DLD1 (cell line): ENCODE results near the gene ELP4.
"Not testable (repeated sequence)": the region's sequence is repeated elsewhere in the genome, so short reads cannot be mapped to it uniquely, and the experiment has no call there.

Experiments used
- in situ Hi-C: cut with HindIII; loops from 2 replicates; pipeline ENCODE4 v1.10.0; 2017; ENCODE audit warnings: low sequenced_read_pairs

Gene ELP4

GRCh38 chr11:31535479-31535878, 25.9 kb downstream of the ELP4 start:
- in situ Hi-C loops, result no loop called here

DNA sequence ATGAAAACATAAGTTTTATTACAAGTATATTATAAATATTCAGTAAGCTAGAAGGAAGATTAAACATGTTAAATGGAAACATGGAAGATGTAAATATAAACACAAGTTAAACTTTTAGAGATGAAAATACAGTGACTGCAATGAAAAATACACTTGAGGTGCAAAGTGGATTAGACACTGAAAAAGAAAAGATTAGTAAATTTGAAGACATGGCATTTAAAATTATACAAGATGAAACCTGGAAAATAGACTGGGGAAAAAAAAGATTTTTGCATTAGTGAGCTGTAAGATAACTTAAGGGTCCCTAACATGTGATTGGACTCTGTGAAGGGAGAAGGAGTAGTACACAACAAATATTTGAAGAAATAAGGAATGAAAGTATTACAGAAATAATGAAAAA, 33.3 kb downstream of the ELP4 start:
- in situ Hi-C loops, result no loop called here

DNA sequence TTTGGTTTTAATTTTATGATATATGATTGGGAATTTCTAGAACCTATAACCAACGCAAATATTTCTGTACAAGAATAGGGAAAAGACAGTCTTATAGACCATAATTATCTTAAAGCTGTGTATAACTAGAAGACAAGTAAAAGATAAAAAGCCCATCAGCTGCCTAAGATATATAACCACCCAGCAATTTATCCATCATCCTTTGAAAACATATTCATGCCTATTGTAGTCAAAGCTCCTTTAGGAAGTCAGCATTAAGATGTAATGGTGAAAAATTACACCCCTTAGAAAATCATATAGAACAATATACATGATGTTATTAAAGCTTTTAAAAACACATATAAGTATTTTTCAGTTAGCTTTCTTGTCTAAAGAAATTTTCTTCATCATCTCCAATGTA, 46.4 kb downstream of the ELP4 start:
- in situ Hi-C loops, result no loop called here

- in situ Hi-C loops, result no loop called here
Observed at GRCh38 chr11:31558001-31558400, 48.4 kb downstream of the ELP4 start.

DNA sequence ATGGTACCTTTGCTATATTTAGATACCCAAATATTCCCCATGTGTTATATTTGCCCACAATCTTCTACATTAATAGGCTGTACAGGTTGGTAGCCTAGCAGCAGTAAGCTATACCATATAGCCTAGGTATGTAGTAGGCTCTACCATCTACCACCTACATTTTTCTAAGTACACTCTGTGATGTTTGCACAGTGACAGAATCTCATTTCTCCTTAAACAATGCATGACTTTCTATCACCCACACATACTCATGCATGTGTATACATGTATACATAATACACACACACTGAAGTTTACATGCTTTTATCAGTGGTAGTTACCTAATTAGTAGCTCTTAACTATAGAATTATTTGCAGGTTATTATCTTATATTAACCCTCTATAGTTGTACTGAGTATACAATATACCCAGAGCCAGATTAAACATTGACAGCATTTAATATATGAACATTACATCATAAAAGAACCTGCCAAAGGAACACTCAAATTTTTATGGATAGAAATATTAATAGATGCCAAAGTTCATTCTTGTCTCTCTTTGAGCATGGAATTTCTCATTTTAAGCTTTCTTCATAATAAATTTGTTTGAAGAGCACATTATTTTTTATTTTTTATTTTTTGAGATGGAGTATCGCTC, 51.4 kb downstream of the ELP4 start:
- in situ Hi-C loops, result no loop called here

DNA sequence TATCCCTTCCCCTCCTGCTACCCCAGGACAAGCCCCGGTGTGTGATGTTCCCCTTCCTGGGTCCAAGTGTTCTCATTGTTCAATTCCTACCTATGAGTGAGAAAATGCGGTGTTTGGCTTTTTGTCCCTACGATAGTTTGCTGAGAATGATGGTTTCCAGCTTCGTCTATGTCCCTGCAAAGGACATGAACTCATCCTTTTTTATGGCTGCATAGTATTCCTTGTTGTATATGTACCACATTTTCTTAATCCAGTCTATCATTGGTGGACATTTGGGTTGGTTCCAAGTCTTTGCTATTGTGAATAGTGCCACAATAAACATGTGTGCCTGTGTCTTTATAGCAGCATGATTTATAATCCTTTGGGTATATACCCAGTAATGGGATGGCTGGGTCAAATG, 55.0 kb downstream of the ELP4 start:
- in situ Hi-C loops, result not testable (repeated sequence)

- in situ Hi-C loops, result not testable (repeated sequence)
Observed at GRCh38 chr11:31574133-31574532, 64.6 kb downstream of the ELP4 start.

DNA sequence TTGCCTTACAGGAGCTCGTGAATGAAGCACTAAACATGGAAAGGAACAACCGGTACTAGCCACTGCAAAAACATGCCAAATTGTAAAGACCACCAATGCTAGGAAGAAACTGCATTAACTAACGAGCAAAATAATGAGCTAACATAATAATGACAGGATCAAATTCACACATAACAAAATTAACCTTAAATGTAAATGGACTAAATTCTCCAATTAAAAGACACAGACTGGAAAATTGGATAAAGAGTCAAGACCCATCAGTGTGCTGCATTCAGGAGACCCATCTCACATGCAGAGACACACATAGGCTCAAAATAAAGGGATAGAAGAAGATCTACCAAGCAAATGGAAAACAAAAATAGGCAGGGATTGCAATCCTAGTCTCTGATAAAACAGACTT, 66.2 kb downstream of the ELP4 start:
- in situ Hi-C loops, result not testable (repeated sequence)

- in situ Hi-C loops, result not testable (repeated sequence)
Observed at GRCh38 chr11:31579412-31579811, 69.8 kb downstream of the ELP4 start.

GRCh38 chr11:31582697-31583096, 73.1 kb downstream of the ELP4 start:
- in situ Hi-C loops, result no loop called here

- in situ Hi-C loops, result no loop called here
Observed at GRCh38 chr11:31598454-31598853, 88.9 kb downstream of the ELP4 start.

DNA sequence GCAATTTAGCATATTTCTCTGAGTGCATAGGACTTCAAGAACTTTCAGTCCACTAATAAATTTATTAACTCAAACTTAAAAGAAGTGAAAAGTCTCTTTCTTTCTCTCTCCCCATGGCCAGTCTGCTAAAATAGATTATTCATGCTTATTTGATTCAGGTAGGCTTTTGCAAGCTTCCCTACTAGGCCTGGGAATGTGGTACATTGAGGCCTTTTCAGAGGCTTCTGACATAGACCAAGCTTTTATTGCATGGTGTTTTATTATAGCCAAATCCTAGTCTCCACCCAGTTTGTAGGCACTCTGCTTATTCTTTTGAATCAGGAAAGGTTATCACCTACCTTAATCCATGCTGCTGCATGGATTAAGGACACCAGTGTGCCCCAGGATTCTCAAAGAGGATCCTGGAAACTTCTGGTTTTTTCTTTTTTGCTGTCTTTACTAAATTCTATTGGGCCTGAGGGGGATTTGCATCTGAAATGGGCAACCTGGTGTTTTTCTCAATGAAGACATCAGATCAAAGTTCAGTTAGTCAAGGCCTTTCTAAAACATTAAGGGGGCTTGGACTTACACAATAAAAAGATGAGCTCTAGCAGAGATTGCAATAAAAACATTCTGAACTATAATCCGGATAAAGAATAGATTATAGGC, 92.2 kb downstream of the ELP4 start:
- in situ Hi-C loops, result no loop called here

DNA sequence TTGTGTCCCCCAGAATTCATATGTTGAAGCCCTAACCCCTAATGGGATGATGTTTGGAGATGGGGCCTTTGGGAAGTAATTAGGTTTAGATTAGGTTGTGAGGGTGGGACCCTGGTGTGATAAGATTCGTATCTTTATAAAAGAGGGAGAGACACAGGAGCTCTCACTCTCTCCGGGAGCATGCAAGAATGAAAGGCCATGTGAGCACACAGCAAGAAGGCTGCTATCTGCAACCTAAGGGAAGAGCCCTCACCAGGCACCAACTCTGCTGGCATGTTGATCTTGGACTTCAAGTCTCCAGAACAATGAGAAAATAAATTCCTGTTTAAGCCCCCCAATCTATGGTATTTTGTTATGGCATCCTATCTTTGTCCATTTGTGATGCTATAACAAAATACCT, 97.3 kb downstream of the ELP4 start:
- in situ Hi-C loops, result no loop called here

- in situ Hi-C loops, result no loop called here
Observed at GRCh38 chr11:31607914-31608313, 98.3 kb downstream of the ELP4 start.

GRCh38 chr11:31608995-31609394, 99.4 kb downstream of the ELP4 start:
- in situ Hi-C loops, result no loop called here

- in situ Hi-C loops, result no loop called here
Observed at GRCh38 chr11:31610544-31610943, 101.0 kb downstream of the ELP4 start.

DNA sequence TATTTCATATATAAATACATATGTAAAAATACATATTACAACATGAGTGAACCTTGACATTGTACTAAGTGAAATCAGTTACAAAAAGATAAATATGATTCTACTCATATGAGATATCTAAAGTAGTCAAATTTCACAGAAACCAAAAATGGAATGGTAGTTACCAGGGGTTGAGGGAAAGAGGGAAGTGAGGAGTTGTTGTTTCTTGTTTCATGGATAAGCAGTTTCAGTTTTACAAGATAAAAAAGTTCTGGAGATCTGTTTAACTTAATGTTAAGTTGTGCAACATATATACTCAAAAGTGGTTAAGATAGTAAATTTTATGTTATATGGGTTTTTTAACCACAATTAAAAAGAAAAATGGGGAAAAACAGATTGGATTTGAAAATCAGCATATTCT, 107.7 kb downstream of the ELP4 start:
- in situ Hi-C loops, result no loop called here

DNA sequence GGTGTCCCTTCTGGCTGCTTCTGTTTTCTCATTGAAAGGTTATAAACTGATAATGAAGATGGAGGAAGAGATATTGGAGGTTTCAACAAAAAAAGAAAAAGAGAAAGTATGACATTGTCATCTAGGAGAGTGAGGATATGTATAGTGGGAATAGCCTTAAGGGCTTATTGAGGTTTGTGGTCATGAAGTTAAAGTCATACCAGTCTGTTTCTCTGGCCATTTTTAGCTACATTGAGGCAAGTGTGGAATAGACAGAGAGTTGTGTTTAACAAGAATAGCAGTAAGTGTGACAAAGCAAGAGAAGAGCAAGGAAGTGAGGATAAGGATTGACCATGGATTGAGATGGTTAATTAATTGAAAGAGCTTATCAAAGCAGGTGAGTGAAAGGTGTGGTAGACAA, 110.4 kb downstream of the ELP4 start:
- in situ Hi-C loops, result no loop called here

DNA sequence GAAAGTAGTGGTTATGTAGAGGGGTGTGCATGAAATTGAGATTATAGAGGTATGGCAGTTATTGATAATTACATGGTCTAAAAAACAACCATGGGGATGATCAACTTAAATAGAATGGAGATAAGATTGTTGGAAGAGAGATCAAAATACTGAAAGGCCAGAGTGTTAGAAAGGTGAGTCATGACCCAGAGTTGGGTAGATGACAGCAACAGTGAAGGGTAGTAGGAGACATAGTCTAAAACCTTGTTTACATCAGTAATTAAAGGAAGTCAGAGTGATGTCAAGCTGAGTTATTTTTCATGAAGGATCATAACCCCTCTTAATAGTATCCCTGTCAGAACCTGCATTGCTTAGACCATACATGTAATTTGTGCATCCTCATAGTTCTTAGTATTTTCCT, 110.9 kb downstream of the ELP4 start:
- in situ Hi-C loops, result no loop called here

GRCh38 chr11:31625868-31626267, 116.3 kb downstream of the ELP4 start:
- in situ Hi-C loops, result no loop called here

- in situ Hi-C loops, result no loop called here
Observed at GRCh38 chr11:31628111-31628510, 118.5 kb downstream of the ELP4 start.

GRCh38 chr11:31636983-31637382, 127.4 kb downstream of the ELP4 start:
- in situ Hi-C loops, result no loop called here

GRCh38 chr11:31640611-31641010, 131.0 kb downstream of the ELP4 start:
- in situ Hi-C loops, result no loop called here
